GM21367 (cell line): ENCODE results near the gene DIAPH2.

ENCODE experiments used
- ATAC-seq: cut with Tn5 transposase; IDR thresholded peaks from one replicate; pipeline ENCODE4 v1.9.1; 2021; ENCODE audit not compliant: unreplicated experiment

DIAPH2 gene

DNA sequence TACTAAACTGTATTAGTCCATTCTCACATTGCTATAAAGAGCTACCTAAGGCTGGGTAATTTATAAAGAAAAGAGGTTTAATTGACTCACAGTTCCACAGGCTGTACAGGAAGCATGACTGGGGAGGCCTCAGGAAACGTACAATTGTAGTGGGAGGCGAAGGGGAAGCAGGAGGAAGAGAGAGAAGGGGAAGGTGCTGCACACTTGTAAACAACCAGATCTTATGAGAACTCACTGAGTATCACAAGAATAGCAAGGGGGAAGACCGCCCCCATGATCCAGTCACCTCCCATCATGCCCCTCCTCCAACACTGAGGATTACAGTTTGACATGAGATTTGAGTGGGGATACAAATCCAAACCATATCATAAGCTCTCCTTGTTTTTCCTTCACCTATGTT lies 239.9 kb downstream of the DIAPH2 start:
- ATAC-seq = no peak

DNA sequence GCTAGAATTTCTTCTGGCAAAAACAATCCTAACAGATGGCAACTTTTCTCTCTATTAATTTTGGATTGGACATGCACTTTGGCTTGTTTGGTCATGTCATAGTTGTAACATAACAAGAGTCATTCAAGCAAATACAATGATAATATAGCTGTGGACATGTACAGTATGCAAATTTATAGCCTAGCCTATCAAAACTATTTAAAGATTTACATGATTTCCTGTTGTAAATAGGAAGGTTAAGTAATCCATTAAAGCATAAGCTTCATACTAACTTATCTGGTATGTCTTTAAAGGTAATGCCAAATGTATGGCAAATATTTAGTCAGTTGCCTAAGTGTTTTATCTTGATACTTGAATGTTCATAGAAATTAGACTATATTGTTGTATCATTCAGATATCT lies 244.4 kb downstream of the DIAPH2 start:
- no peak for ATAC-seq

DNA sequence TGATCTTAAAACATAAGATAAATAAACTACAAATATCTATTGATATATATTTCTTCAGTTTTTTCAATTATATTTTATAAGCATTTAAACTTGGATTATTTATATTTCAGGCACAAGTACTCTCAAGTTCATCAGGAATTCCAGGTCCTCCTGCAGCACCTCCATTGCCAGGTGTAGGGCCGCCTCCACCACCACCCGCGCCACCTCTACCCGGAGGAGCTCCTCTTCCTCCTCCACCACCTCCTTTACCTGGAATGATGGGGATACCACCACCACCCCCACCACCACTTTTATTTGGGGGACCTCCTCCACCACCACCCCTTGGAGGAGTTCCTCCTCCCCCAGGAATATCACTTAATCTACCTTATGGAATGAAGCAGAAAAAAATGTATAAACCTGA lies 273.1 kb downstream of the DIAPH2 start:
- ATAC-seq = no peak

DNA sequence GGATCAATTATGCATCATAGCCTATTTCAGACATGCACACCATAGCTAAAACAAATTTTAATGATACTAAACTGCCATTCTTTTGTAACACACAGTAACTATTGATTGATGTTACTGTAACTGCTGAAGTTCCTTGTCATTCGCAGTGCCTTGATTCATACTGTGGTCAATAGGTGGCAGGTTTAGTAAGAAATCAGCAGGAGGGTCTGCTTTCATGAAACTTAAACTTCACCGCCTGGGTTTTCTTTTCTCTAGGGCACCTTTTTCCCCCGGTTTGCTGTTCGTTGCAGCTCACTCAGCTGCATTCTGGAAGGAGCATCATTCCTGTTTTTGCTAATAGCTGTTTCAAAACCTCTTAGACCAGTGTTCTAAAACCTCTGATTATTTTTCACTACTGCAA lies 287.2 kb downstream of the DIAPH2 start:
- ATAC-seq = no peak

DNA sequence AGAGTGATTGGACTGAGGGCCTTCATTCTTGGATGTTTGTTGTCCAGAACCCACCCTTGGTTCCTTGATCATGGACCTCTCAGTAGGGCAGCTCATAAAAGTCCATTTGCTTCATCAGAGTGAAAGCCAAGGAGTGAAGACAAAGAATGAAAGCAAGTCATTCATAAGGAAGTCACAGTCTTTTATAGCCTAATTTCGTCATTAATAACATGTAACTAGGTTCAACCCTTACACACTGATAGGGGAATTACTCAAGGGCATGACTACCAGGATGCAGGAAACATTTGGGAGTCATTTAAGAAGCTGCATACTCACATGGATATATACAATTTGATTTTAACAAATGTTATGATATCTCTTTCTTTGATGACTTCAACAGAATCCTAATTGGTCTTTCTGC lies 294.3 kb downstream of the DIAPH2 start:
- ATAC-seq = no peak

DNA sequence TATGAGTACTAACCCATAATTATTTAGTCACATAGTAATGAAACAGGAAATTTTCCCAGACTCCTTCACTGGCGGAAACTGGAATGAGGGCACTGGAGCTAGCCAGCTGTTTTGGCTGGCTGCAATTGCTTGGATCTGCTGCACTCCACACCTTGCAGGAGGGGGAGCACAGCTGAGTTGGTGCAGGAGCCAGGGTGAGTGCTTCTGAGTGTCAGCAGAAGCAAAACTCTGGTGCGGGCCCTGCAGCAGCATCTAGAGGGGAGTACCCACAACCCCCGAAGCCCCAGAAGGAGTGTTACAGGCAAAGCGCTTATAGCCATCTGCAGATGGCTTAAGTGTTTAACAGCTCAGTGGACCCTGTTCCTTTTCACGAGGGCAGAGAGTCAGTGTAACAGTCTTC lies 295.1 kb downstream of the DIAPH2 start:
- no peak for ATAC-seq

DNA sequence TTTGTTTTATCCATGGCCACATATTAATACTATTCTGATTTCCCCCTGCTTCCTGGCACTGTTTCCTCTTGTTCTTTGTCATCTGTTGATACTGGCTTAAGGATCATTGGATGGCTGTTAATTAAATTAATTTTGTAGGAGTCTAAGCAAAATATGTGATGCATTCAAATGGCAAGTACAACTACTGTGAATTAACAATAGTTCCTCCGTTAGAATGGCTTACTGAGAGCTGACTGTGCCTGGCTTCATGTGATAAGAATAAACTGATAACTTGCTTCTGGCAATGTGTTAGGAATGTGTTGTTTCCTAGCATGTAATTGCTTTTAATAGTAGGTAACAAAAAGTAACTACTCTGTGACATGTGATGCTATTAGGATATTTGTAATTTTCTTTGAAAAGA lies 297.5 kb downstream of the DIAPH2 start:
- ATAC-seq = no peak

DNA sequence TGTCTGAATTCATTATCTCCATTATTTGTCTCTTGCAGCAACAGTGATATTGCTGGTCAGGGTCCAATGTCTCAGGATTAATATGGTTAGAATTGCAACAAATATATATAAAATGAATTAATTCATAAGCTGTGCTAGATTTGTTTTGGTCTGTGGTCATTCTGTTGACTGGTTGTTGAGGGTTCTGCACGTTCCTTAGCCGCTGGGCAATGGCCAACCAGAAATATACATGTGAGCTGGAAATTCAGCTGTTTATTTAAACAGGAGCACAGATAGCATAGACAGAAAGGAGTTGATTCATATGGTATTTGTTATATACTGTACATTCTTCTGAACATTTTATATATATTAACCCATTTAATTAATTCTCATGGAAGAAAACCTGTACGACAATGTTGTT lies 299.9 kb downstream of the DIAPH2 start:
- no peak for ATAC-seq

DNA sequence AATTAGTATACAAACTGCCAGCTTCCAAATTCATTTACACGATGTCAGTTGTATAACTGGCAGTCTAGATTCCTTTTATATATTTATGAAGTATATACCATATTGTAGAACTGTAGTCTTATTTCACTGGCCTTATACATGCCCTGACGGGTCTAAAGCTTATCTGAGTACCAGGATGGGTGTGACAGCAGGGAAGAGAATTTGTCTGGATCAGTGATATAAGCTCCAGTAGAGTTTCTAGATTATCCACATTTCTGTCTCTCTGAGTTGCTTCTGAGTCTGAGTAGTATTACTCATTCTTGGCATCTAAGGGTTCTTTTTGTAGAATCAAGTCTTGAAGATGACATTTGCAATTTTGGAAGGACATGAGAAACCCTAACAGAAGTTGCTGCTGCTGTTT lies 300.4 kb downstream of the DIAPH2 start:
- no peak for ATAC-seq

DNA sequence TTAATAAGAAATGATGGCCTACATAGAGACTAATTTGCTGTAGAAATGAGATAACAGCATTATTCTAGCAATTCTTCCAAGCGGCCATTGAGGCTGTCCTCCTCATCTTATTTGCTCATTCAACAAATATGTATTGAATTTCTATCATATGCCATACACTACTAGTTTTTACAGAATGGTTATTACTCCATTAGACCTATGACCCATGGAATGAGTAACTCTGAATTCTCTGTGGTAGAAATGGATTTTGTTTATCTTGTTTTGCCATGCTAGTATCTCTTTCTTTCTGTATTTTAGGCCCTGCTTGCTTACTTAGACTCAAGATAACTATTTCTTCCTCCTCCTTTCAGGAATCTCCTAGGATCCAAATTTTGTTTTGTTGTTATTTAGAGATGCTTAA lies 302.6 kb downstream of the DIAPH2 start:
- ATAC-seq = no peak

DNA sequence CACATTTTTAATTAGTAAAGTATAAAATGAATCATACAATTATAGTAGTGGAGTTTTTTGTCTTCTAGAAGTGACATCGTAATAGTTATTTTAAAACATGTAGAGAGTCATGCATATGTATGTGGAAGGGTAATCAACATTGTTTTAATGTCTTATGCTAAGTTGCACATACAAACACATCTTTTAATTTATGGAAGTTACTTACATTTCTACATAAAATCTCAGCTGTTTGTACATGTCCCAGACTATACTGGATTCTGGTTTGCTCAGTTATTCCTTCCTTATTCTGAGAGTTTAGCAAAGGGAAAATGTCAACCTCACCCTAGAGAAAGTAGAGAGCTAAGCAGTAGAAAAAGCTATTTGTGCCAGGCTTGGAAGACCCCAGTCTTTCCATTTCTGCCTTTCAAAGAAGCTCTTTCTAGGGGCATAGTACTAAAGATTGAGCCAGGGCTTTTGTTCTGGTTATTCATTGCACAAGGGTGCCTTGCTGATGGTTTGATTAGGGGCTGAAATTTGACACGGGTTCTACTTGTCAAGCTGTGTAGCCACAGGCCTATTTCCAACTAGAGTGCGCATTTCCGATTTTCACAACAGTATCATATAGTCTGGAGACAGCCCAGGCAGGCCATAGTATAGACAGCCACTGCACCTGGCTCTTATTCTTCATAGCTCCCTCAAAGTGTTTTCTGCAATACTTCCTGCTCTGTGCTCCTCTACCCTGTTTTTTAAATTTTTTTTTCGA lies 305.4 kb downstream of the DIAPH2 start:
- no peak for ATAC-seq

DNA sequence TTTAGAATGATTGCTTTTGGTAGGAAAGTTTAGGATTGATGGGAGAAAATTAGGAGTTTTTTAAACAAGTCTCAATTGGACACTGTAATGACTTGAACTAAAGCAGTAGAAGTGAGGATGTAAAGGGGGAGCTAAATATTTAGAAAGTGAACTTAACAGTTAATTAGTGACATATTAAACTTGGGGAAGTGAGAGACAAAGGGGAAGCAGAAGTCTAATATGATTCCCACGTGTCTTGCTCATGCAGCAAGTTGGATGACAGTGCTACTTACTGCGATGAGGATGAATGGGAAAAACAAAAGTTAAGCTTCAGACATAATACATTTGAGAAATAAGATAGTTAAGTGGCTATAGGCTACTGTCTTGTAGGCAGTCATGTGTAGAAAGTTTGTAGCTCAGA lies 309.5 kb downstream of the DIAPH2 start:
- ATAC-seq = no peak

DNA sequence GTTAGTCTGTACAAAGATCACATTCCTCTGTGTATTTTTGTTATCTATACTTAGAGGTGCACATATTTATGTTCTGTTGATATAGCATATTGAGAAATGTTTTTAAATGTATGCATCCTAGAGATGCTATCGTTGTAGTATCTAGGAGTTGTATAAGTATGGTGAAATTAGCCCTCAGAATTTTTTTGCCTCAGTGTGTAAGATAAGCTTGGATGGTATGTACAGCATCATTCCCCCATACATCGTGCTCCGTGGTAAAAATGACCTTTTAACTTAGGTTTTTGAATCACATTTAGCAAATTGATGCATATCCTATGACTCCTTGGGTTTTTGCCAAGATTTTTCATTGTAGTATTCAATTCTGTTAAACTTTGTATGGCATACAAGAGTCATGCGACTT lies 312.6 kb downstream of the DIAPH2 start:
- no peak for ATAC-seq

DNA sequence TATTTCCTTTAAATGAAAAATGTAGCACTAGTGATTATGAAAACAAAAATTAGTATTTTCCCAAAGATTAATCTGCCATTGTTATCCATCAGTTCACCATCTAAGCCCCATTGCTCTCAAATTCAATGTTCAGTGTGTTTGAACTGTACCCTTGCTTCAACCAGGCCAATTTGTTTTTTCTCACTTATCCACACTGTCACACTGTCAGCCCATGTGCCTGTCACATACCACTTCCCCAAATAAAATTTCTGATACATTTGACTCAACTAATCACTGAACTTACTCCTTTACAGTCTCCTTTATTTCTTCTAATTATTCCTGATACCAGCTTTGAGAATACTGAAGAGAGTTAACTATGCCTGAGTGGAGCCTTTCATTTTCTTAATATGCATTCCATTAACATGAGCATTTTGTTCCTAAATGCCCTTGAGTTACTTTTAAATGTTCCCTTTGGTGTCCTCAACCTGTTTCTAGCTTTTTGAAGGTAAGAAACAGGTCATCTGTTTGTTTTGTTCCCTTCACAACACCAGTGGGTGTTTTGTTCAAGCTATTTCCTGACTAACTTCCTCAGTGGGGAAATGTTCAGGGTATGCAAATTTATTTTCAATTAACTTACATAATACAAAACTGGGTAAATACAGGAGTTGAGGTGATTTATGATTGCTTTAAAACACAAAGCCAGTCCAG lies 316.2 kb downstream of the DIAPH2 start:
- ATAC-seq = no peak

DNA sequence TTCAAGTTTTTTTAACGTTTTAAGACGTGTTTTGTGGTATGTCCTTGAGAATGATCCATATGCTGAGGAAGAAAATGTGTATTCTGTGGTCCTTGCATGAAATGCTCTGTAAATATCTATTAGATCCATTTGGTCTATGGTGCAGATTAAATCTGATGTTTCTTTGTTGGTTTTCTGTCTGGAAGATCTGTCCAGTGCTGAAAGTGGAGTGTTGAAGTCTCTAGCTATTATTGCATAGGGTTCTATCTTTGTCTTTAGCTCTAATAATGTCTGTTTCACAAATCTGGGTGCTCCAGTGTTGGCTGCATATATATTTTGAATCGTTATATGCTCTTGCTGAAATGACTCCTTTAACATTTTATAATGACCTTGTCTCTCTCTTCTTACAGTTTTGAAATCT lies 321.5 kb downstream of the DIAPH2 start:
- ATAC-seq = no peak

DNA sequence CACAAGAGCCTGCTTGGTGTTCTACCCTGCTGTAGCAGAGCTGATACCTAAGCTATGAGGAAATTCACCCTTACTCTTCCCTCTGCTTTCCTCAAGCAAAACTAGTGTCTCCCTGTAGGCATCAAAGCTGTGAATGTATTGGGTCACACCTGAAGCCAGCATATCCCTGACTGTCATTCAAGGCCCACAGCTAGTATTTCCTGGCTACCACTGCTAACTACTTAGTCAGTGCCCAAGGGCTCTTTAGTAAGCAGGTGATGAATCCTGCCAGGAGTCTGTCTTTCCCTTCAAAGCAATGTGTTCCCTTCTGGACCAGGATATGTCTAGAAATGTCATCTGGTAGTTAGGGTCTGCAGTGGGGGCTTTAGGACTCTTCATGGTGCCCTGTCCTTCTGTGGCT lies 324.7 kb downstream of the DIAPH2 start:
- no peak for ATAC-seq

DNA sequence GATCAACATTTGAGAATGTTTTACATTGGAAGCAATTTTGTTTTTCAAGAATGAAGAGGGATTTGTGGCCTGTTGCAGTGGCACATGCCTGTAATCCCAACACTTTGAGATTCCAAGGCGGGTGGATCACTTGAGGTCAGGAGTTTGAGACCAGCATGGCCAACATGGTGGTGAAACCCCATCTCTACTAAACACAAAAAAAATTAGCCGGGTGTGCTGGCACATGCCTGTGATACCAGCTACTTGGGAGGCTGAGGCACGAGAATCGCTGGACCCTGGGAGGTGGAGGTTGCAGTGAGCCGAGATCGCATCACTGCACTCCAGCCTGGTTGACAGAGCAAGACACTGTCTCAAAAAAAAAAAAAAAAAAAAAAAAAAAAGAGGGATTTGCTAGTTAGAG lies 326.9 kb downstream of the DIAPH2 start:
- no peak for ATAC-seq

DNA sequence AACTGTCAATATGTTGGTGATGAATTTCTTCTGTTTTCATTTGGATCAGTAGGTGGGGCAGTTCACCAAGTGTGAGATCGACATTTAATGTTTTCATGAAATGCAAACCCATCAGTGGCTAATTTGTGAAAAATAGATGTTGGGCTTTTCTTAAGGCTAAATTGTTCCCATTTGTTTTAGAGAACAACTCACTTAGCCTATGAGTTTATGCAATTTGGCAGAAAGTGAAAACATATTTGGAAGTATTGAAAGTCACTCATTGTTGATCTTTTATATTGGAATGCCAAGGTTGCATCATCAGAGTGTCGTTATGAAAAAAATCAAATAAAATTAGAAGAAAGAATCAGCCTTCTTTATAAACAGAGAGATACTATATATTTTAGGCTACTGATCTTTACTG lies 331.5 kb downstream of the DIAPH2 start:
- no peak for ATAC-seq

DNA sequence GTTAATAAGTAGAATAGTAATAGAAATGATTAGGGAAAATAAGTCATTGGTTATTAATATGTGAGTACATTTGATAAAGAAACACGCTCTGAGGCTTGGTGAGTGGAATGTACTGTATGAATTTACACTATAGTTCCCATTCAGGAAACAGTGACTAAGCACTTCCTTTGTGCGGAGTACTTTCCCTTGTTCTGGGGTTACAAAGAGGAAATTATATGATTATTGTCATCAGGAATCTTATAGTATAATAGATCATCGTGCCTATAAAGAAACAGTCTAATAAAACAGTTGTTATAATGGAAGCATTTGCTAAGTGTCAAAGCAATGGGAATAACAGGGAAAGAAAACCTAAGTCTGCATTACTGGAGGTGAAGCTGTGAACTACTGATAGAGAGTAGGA lies 337.0 kb downstream of the DIAPH2 start:
- ATAC-seq = no peak

DNA sequence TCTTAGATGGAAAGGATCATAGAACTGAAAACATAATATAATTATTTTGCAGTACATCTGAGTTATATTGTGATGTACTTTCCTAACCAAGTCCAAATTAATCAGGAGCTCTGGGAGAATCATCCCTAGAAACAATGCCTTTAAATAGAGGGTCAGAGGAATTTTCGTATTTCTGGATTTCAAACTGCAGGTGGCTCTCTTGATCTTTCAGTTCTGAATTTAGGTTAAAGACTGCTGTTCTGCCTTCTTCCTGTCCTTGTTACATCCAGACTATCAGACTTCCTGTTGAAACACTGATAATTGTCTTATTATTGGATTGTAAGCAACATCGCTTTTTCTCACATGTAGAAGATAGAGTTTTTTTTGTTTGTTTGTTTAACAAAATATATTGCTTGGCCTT lies 341.8 kb downstream of the DIAPH2 start:
- ATAC-seq = no peak

DNA sequence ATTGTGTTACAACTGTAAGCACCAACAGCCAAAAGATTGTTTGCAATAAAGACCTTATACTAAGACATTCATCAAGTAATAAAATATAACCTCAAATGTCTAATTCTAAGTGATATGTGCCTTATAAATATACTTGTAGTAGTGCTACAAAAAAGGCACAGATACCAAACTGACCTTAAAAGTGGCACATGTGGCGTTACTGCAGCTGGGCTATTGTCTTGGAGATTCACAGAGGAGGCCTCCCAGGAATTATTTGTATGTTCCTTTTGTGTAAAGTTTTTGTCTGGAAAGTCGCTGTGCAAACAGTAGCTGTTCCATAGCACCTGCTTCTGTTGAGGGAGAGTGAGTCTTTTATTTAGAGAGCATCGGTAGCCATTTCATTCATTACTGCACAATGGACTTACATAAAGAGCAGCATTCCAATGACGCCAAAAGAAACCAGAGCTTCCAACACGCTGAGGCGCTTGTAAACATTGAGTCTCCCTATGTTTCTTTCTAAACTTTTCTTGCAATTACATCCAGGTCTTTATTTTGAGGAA lies 342.8 kb downstream of the DIAPH2 start:
- ATAC-seq = no peak

DNA sequence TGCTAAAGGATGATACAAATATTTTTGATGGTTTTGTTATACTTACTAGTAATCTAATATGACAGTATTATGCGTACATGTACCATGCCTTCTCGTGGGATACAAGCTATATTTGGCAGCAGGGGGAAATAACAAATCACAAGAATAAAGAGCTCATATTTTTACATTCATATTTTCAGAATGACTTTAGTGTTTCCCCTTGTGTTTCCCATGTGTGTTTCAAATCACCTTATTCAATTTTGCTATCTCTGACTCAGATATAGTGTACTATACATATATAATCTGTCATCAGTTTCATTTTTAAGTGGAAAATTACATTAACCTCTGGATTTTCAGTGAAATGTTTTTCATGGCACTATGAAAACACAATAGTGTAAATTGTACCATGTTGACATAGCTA lies 345.8 kb downstream of the DIAPH2 start:
- ATAC-seq = no peak

DNA sequence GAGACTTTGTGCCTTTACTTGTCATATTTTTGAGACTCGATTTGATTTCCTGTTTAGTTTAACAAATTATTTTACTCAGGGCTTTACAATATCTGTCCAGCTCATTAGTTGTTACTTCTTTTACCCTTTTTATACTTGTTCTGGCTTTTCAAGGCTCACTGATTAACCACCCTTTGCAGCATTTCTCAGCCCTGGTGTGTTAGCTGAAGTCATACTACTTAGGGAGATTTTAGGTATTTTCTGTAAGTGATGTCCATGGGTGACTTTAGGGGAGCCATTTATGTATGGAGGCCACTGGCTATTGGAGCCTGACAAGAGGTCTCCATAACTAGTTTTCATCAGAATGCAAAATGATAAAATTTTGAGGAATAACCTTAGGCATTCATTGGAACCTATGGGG lies 346.3 kb downstream of the DIAPH2 start:
- ATAC-seq = no peak
